Mesenteric fat pad (tissue), 1 donor: ENCODE measurements around the gene TEC. TPM values are rescaled to one million over a fixed set of nuclear protein-coding genes. Genes with fewer than 3 reads are reported as not detected.
"Not testable (repeated sequence)": the region's sequence is repeated elsewhere in the genome, so short reads cannot be mapped to it uniquely, and the experiment has no call there.

ENCODE experiments used
- DNase-seq: peaks from one replicate; pipeline ENCODE4 v3.0.0-alpha.2; 2020; ENCODE audit warnings: low spot score
- total RNA-seq: library from RNA; stranded (reverse); fragmentation: NEBNext Ultra II Directional; extraction: Animal tissue kit (Norgen Biotek cat#: 25700); gene quantifications from one replicate; pipeline ENCODE4 v1.2.1, GENCODE V29; 2021
- donor health status: DM: yes; HTN: yes; CAD: no.

Gene TEC
- total RNA-seq, 1 donor from 2014 or later: 5.4 TPM

- DNase-seq: no peak
Measured at GRCh38 chr4:48243429-48243828, 26.2 kb downstream of the TEC start.

GRCh38 chr4:48242511-48243195 lies 27.0 kb downstream of the TEC start:
- no peak for DNase-seq

GRCh38 chr4:48241731-48242130 lies 27.9 kb downstream of the TEC start:
- DNase-seq: no peak

GRCh38 chr4:48237996-48238645 lies 31.5 kb downstream of the TEC start:
- DNase-seq: no peak

- DNase-seq: no peak
Measured at GRCh38 chr4:48235050-48235449, 34.6 kb downstream of the TEC start.

GRCh38 chr4:48234575-48234974 lies 35.1 kb downstream of the TEC start:
- DNase-seq: no peak

GRCh38 chr4:48228949-48229348 lies 40.7 kb downstream of the TEC start:
- no peak for DNase-seq

GRCh38 chr4:48227662-48228061 lies 42.0 kb downstream of the TEC start:
- DNase-seq: no peak

- DNase-seq: no peak
Measured at GRCh38 chr4:48226199-48226598, 43.4 kb downstream of the TEC start.

GRCh38 chr4:48225368-48226141 lies 44.1 kb downstream of the TEC start:
- DNase-seq: no peak

GRCh38 chr4:48224606-48225005 lies 45.0 kb downstream of the TEC start:
- DNase-seq: no peak

- no peak for DNase-seq
Measured at GRCh38 chr4:48223633-48224295, 45.9 kb downstream of the TEC start.

GRCh38 chr4:48222491-48222890 lies 47.1 kb downstream of the TEC start:
- no peak for DNase-seq

GRCh38 chr4:48219430-48219829 lies 50.2 kb downstream of the TEC start:
- DNase-seq: not testable (repeated sequence)

GRCh38 chr4:48216563-48216962 lies 53.1 kb downstream of the TEC start:
- DNase-seq: no peak

- DNase-seq: no peak
Measured at GRCh38 chr4:48215977-48216376, 53.7 kb downstream of the TEC start.

GRCh38 chr4:48212165-48212564 lies 57.5 kb downstream of the TEC start:
- DNase-seq: no peak

- DNase-seq: no peak
Measured at GRCh38 chr4:48210966-48211328, 58.7 kb downstream of the TEC start.

- no peak for DNase-seq
Measured at GRCh38 chr4:48205626-48206025, 64.0 kb downstream of the TEC start.

- no peak for DNase-seq
Measured at GRCh38 chr4:48205107-48205506, 64.5 kb downstream of the TEC start.

GRCh38 chr4:48203819-48204218 lies 65.8 kb downstream of the TEC start:
- no peak for DNase-seq
